HG03025 (cell line): ENCODE results near the gene IFNA21.
"Not testable (repeated sequence)": the region's sequence is repeated elsewhere in the genome, so short reads cannot be mapped to it uniquely, and the experiment has no call there.

Experiments
- ATAC-seq: cut with Tn5 transposase; IDR thresholded peaks from one replicate; pipeline ENCODE4 v1.9.1; 2021; ENCODE audit warnings: mild to moderate bottlenecking, moderate library complexity; ENCODE audit not compliant: unreplicated experiment, low FRiP score

The IFNA21 gene

GRCh38 chr9:21166560-21166959 lies at the start of gene IFNA21:
TSS of gene IFNA21 (minus strand) at chr9:21166660. CDS start at chr9:21166612, 48 bp downstream.
- not testable (repeated sequence) for ATAC-seq

- not testable (repeated sequence) for ATAC-seq
Observed at GRCh38 chr9:21213411-21214326, 47.2 kb upstream of the IFNA21 start.

GRCh38 chr9:21212160-21212559 lies 45.7 kb upstream of the IFNA21 start:
- not testable (repeated sequence) for ATAC-seq

GRCh38 chr9:21210782-21211181 lies 44.3 kb upstream of the IFNA21 start:
- not testable (repeated sequence) for ATAC-seq

- no peak for ATAC-seq
Observed at GRCh38 chr9:21210311-21210710, 43.9 kb upstream of the IFNA21 start.

- not testable (repeated sequence) for ATAC-seq
Observed at GRCh38 chr9:21207043-21207442, 40.6 kb upstream of the IFNA21 start, which contains the start of gene IFNA10. TSS of gene IFNA10 (minus strand) at chr9:21207143. CDS start at chr9:21207097, 46 bp downstream.

GRCh38 chr9:21205204-21205603 lies 38.7 kb upstream of the IFNA21 start:
- ATAC-seq, result no peak

- not testable (repeated sequence) for ATAC-seq
Observed at GRCh38 chr9:21202105-21202504, 35.6 kb upstream of the IFNA21 start, which contains the start of gene IFNA7. TSS of gene IFNA7 (minus strand) at chr9:21202205. CDS start at chr9:21202165, 40 bp downstream.

- ATAC-seq, result peak; percentile 88
Observed at GRCh38 chr9:21194867-21195776, 28.7 kb upstream of the IFNA21 start.

- ATAC-seq, result not testable (repeated sequence)
Observed at GRCh38 chr9:21187487-21187886, 21.0 kb upstream of the IFNA21 start, which contains the start of gene IFNA4. TSS of gene IFNA4 (minus strand) at chr9:21187587. CDS start at chr9:21187531, 56 bp downstream.

- ATAC-seq, result peak; percentile 89
Observed at GRCh38 chr9:21182810-21183736, 16.6 kb upstream of the IFNA21 start.

- ATAC-seq, result no peak
Observed at GRCh38 chr9:21174671-21175070, 8.2 kb upstream of the IFNA21 start.

GRCh38 chr9:21172156-21172555 lies 5.7 kb upstream of the IFNA21 start:
- no peak for ATAC-seq

GRCh38 chr9:21171351-21171750 lies 4.9 kb upstream of the IFNA21 start:
- ATAC-seq, result no peak

GRCh38 chr9:21165516-21165915 lies 944 bp downstream of the IFNA21 start:
- no peak for ATAC-seq

GRCh38 chr9:21160178-21160577 lies 6.3 kb downstream of the IFNA21 start:
- ATAC-seq, result peak; percentile 87

GRCh38 chr9:21155501-21155900 lies 11.0 kb downstream of the IFNA21 start:
- ATAC-seq, result no peak

GRCh38 chr9:21154018-21154608 lies 12.3 kb downstream of the IFNA21 start:
- no peak for ATAC-seq

GRCh38 chr9:21153336-21154017 lies 13.0 kb downstream of the IFNA21 start:
- ATAC-seq, result no peak
